HG03025 (cell line): ENCODE results near the gene RXRA.

Experiments used
- ATAC-seq: cut with Tn5 transposase; IDR thresholded peaks from one replicate; pipeline ENCODE4 v1.9.1; 2021; ENCODE audit warnings: mild to moderate bottlenecking, moderate library complexity; ENCODE audit not compliant: unreplicated experiment, low FRiP score

The RXRA gene

GRCh38 chr9:134455934-134456755 is 129.9 kb downstream of the RXRA start:
- no peak for ATAC-seq

DNA sequence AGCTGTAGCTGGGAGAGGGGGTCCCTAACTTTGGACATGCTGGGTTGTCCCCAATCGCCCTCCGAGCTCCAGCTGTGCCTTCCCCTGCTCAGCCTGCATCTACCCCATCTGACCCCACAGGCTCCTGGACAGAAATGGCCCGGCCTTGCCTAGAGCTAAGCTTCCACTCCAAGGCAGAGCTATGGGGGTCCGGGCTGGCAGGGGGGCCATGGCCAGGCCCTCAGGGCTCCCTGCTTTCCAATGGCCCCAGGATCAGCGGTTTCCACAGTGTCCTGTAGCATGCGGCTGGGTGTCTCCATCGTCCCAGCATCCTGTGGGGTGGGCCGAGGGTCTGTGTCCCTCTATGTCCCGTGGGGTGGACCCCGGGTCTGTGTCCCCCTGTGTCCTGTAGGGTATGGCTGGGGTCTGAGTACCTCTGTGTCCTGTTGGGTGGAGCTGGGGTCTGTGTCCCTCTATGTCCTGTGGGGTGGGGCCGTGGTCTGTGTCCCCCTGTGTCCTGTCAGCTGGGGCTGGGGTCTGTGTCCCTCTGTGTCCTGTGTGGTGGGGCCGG is 130.6 kb downstream of the RXRA start:
- ATAC-seq, result no peak

GRCh38 chr9:134457321-134458206 is 131.3 kb downstream of the RXRA start:
- ATAC-seq, result no peak

DNA sequence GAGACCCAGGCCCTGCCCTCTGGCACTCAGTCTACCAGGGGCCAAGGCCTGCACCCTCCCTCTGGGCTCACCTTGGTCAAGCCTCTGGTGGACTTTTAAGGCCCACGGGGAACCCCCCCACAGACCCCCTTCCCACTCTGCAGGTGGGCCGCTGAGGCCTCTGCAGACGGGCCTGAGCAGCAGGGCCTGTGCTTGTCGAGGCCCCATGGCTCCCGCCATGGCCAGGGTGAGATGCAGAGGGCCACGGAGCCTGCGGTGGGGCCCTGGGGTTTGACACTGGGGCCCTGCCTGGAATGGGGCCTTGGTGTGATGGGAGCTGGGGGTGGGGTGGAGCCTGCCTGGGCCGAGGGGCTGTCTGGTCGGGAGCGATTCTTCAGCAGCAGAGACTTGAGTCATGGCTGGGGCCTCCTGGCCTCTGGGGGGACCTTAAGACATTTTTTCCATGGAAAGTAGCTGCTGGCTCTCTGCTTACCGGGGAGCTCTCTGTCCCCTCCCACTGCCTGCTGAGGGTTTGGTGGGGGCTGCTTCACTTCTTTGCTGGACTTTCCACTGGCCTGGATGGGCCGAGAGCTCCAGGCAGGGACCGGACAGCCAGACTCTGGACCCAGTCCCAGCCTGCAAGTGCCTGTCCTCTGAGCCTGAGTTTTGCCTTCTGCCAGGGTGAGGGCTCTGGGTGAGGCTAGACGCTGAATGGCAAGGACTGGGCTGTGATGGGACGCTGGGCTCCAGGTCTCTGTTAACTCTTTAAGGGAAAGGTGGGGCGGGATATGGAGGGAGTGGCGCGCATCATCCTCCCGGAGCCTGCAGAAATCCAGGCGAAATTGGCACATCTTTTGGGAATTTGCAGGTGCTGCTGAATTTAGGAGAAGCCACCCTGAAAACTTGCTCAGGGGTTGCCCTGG is 132.2 kb downstream of the RXRA start:
- no peak for ATAC-seq

GRCh38 chr9:134459164-134459563 is 132.9 kb downstream of the RXRA start:
- no peak for ATAC-seq

- no peak for ATAC-seq
Observed at GRCh38 chr9:134459573-134459972, 133.3 kb downstream of the RXRA start.

- no peak for ATAC-seq
Observed at GRCh38 chr9:134460206-134460605, 134.0 kb downstream of the RXRA start.

- no peak for ATAC-seq
Observed at GRCh38 chr9:134460896-134461295, 134.6 kb downstream of the RXRA start.

- no peak for ATAC-seq
Observed at GRCh38 chr9:134461426-134461982, 135.2 kb downstream of the RXRA start.

DNA sequence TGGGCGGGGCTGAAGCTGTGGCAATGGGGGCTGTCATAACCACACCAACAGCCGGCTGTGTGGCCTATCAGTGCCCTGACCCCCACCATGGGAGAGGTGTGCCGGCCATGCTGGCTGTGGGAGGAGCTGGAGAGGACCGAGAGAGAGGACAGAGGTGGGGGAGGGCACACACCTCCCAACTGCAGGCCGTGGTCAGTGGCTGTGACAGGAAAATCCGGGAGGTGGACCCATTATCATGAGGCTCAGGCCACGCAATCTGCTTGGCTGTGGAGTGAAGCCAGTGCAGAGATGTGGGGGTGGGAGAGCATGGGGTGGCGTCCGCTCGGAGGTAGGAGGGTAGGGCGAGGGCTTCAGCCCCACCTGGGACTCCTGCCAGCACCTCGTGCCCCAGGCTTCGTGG is 136.1 kb downstream of the RXRA start:
- no peak for ATAC-seq

DNA sequence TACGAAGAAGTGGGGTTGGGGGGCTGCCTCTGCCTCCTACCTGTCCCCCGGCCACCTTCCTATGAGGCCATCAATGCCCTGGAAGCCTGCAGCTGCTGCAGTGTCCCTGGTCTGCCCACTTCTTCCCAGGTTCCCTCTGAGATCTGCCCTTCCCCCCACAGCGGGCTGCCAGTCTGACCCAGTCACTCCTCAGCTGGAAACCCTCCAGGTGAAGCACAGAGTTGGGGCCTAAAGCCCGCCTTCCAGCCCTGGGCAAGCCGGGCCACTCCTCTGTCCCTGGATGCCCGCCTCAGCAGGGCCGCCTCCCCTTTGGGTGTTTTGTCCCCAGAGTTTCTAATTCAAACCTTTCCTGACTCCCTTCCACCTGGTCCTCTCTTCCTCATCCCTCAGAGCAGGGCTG is 137.0 kb downstream of the RXRA start:
- no peak for ATAC-seq

- ATAC-seq, result no peak
Observed at GRCh38 chr9:134466869-134467616, 140.8 kb downstream of the RXRA start.

DNA sequence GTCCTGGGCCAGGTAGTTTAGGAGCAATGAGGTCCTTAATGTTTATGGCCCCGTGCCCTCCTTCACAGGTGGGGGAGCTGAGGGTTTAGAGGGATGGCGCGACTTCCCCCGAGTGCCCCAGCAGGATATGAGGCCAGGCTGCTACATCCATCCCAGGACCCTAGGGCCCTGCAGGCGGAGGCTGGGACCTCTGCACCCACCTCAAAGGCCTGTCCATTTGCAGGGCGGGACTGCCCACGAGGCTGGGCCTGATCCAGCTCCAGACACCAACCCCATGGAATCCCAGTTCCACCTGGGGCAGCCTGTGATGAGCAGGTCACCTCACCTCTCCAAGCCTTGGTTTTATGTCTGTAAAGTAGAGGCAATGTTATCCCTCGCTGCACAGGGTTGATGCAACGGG is 142.1 kb downstream of the RXRA start:
- ATAC-seq, result no peak

DNA sequence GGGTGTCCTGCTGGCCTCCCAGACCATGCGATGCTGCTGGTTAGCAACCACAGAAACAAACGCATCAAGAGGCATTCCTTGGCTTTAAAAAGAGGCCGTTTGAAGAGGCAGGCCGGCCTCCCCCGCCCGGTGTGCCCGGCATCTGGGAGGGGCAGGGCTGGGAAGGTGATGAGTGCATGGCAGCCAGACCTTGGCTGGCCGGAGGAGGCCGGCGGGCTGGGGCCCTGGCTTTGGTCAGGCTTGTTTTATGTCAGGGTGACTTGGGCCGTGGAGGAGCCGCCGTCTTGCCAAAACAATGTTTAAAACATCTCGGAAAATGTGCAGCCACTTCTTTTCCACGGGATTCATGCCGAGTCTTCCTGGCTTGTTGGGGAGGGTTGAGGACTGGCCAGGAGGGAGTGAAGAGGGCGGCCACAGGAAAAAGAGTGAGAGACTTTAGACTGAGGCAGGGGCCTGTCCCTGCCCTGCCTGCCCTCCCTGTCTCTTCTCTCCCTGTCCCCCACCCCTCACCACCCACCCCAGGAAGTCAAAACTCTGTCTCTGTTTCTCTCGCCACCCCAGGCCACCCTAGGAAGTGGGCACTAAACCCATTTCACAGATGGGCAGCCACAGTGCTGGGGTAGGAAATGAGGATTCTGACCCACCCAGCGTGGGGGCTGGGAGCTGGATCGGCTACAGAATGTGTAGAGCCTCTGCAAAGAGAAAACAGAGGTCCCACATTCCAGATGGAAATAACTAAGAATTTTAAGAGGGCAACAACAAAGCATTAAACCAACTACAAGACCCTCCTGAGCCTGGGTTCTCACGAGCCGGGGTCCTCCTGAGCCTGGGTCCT is 143.0 kb downstream of the RXRA start:
- no peak for ATAC-seq

DNA sequence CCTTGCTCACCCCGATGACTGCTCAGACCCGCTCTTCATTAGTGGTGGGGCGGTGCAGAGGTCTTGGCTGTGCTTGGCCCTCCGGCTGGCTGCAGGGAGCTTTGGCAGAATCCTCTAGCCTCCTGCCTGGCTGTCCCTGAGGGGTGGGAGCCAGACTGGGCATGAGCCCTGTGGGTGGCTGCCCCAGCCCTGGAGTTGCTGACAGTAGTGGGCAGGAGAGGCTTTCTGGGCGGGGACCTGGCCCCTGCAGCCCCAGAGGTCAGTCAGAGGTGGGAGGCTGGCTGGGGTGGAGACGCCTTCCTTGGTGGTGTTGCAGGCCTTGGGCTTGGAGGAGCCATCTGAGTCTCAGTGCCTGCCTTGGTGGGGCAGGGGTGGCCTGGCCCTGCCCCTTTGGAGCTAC is 146.0 kb downstream of the RXRA start:
- no peak for ATAC-seq

DNA sequence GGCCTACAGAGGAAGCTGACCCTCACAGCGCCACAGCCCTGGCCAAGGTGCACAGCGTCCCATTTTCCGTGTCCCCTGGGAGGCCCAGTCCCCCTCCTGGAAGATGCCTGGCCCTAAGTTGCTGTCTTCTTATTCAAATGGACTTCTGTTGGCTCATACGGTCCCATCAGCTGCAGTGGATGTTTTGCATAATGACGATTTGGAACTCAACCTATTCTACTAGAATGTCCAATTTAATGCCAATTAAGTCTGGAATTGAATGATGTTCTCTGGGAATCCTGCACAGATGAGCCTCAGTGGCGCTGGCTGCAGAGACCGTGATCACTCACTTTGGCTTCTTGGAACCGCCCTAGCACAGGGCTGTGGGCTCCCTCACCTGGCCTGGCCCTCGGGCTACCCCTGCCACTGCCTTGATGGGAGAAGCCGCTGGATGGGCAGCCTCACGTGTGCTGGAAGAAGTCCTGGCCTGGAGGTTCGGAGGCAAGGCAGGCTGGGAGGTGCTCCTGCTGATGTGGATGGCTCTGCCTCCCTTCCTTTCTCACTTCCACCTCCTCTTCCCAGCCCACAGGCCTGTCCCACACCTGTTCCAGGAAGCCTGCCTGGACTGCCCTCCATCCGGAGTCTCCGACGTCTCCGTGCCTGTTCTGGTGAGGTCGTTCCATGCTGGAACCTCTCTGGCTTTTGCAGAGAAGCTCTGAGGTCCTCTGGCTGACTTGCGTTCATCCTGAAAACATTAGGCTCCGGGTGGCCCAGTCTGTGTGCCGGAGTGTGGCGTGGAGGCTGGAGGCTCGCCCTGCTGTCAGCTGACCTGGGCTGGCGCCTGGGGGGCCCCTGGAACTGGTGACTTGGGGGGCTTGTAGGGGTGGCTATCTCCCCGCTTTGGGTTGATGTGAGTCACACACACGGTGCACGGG is 147.1 kb downstream of the RXRA start:
- no peak for ATAC-seq

DNA sequence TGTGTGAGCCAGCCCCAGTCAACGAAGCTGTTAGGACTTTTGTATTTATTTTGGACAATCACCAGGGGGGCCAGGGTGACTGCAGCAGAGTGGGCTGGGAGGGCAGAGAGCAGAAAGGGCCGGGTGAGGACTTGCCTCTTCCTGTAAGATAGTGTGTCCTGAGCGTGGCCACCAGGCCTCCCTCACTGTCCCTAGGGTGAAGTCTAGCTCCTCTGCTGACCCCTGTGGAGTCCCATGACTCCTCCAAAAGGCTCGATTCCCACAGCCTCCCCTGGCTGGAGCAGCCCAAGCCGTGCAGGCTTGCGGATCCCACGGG is 147.8 kb downstream of the RXRA start:
- ATAC-seq, result no peak
